ENCODE data around the gene VSNL1. TPM values are rescaled to one million over a fixed set of nuclear protein-coding genes. Genes with fewer than 3 reads are reported as not detected.

Gene VSNL1
- total and polyA plus RNA-seq, 10 of the 15 experiments (the other 5 are each of a cell fraction or from before 2014, with no cell fraction given): 0.04 to 0.30 (median 0.12) TPM; not detected in 4

DNA sequence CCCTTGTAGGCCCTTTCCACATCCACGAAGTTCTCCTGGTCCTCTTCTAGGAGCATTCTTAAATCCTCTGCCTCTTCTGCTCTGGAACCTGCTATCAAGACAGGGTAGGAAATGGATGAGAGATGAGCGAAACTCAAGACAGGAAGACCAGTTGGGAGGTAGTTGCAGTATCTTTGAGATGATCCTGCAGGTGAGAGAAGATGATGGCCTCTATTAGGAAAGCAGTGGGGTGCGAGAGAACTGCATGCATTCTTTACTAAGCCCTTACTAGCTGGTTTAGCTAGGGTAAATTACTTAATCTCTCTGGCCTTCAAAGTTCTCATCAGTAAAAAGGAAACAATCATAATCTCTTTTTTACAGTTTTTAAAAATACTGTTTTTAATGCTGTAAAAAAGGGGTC lies 47.0 kb downstream of the VSNL1 start:
- no TSS peak for BruUV-seq (replicated peaks)
- no peaks in the 10 kb centered on the region; the same call in 1 of the 2 replicates for H3K4me1 ChIP-seq (ENCODE audit: control insufficient read depth, insufficient read depth, low read length)
- in situ Hi-C loops (cut with MboI) (no loop called here), intact Hi-C loops (cut with micrococcal nuclease; ENCODE audit: unreplicated experiment) (no loop called here)
- H3K4me2 ChIP-seq (ENCODE audit: control insufficient read depth, insufficient read depth): no peak overlapping the region
- TF ChIP-seq GABPA (IDR thresholded peaks at IDR 0.05; ENCODE audit: low read depth) (no peak), YBX1 (IDR thresholded peaks at IDR 0.05) (no peak), BCL11A (IDR thresholded peaks at IDR 0.05; ENCODE audit: low read depth, low read length) (no peak), RAD21 (IDR thresholded peaks at IDR 0.05; ENCODE audit: insufficient read depth, low read depth, low read length) (no peak), ZBED1 (IDR thresholded peaks at IDR 0.05; ENCODE audit: borderline replicate concordance) (no peak)
- TF ChIP-seq, protein P1, sequence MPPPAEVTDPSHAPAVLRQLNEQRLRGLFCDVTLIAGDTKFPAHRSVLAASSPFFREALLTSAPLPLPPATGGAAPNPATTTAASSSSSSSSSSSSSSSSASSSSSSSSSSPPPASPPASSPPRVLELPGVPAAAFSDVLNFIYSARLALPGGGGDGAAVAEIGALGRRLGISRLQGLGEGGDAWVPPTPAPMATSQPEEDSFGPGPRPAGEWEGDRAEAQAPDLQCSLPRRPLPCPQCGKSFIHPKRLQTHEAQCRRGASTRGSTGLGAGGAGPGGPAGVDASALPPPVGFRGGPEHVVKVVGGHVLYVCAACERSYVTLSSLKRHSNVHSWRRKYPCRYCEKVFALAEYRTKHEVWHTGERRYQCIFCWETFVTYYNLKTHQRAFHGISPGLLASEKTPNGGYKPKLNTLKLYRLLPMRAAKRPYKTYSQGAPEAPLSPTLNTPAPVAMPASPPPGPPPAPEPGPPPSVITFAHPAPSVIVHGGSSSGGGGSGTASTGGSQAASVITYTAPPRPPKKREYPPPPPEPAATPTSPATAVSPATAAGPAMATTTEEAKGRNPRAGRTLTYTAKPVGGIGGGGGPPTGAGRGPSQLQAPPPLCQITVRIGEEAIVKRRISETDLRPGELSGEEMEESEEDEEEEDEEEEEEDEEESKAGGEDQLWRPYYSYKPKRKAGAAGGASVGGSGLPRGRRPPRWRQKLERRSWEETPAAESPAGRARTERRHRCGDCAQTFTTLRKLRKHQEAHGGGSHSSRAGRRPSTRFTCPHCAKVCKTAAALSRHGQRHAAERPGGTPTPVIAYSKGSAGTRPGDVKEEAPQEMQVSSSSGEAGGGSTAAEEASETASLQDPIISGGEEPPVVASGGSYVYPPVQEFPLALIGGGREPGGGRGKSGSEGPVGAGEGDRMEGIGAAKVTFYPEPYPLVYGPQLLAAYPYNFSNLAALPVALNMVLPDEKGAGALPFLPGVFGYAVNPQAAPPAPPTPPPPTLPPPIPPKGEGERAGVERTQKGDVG (CRISPR knock-in tag; IDR thresholded peaks at IDR 0.05): no peak
- no peak overlapping the region for H3K27ac ChIP-seq (ENCODE audit: control insufficient read depth, insufficient read depth)
- H3K27me3 ChIP-seq (replicated peaks in 1 of 2; ENCODE audit: control insufficient read depth in 2 of 2, insufficient read depth in 2 of 2, low read length in 1 of 2): 0 out of 4 replicates have a peak, but pooled peaks cover 0 to 1% of the 10 kb centered on the region in 2 experiments
- no peak for FAIRE-seq
- H2AFZ ChIP-seq (ENCODE audit: control insufficient read depth, low read depth, low read length): no peak overlapping the region
- no peaks in the 10 kb centered on the region for H3K9me3 ChIP-seq (replicated peaks; ENCODE audit: control insufficient read depth, insufficient read depth, low read length)
- ChIA-PET CTCF (no interaction called here), SMC1A (ENCODE audit: uncharacterized antibody, unreplicated experiment) (no interaction called here), RAD21 (ENCODE audit: unreplicated experiment) (no interaction called here), POLR2A (no interaction called here)
- no peak overlapping the region for H3K9ac ChIP-seq (ENCODE audit: control insufficient read depth, insufficient read depth, low read length)
- 0% methylated on average over 3 of the region's 3 CpGs for WGBS (ENCODE audit: insufficient coverage, insufficient replicate concordance, low lambda C conversion rate, missing lambda C conversion rate)
- H3K79me2 ChIP-seq (ENCODE audit: control insufficient read depth, insufficient read depth, low read length): no peaks in the 10 kb centered on the region
- no peaks in the 10 kb centered on the region for H3K36me3 ChIP-seq (ENCODE audit: control insufficient read depth in 2 of 2, insufficient read depth in 2 of 2, low read length in 1 of 2)
- DNase-seq (ENCODE audit: low read depth, low spot score): no peak
- no peaks in the 10 kb centered on the region for H4K20me1 ChIP-seq (ENCODE audit: control insufficient read depth, insufficient read depth)
- H3K4me3 ChIP-seq: no peak overlapping the region
- no peak for ATAC-seq

Data from GM12878 (cell line).